K562 (cell line): ENCODE data around the gene FIS1. TPM values are rescaled to one million over a fixed set of nuclear protein-coding genes. Genes with fewer than 3 reads are reported as not detected.

Experiments used
- CHD4 ChIP-seq: fragments of 200-600 bp; sonication (generic); IDR thresholded peaks from 3 replicates; pipeline ENCODE4 v1.6.1; 2012; ENCODE audit warnings: low read depth, mild to moderate bottlenecking, mixed read lengths, low read length, inconsistent platforms; ENCODE audit not compliant: insufficient read depth, insufficient replicate concordance, poor library complexity, severe bottlenecking
- HOXB6 ChIP-seq: fragments of 250-450 bp; sonication (Bioruptor Pico); IDR thresholded peaks from 2 replicates; pipeline ENCODE4 v1.5.1; 2022; ENCODE audit warnings: mild to moderate bottlenecking, borderline replicate concordance
- KDM2B ChIP-seq: fragments of 250-450 bp; sonication (Bioruptor Pico); IDR thresholded peaks from 2 replicates; pipeline ENCODE4 v1.8.0; 2021; ENCODE audit warnings: mild to moderate bottlenecking, moderate library complexity
- MTA2 ChIP-seq: fragments of 450-650 bp; IDR thresholded peaks from 2 replicates; pipeline ENCODE4 v1.6.1; 2016; ENCODE audit warnings: low read depth
- SAFB ChIP-seq: fragments of 200-400 bp; formaldehyde crosslinking; IDR thresholded peaks from 2 replicates; pipeline ENCODE4 v1.6.1; 2017; ENCODE audit warnings: low read depth, low read length, borderline replicate concordance
- ZFP1 ChIP-seq: fragments of 450-650 bp; formaldehyde crosslinking; IDR thresholded peaks from 2 replicates; pipeline ENCODE4 v1.4.0; 2020; ENCODE audit warnings: mild to moderate bottlenecking, mixed read lengths
- ZNF217 ChIP-seq: sonication (generic); formaldehyde crosslinking; IDR thresholded peaks from 2 replicates; pipeline ENCODE4 v1.8.0; 2022; ENCODE audit warnings: mild to moderate bottlenecking, missing genetic modification reagents
- polyA plus RNA-seq, 8 experiments: library from polyadenylated mRNA; depleted of rRNA in 4 of 8; stranded (reverse) in 5 of 8; unstranded in 3 of 8; fragments of >200 nt; fragmentation: Nextera tagmentation in 2 of 8; fragmentation: Illumina TruSeq in 1 of 8; extraction: Ambion mirVana in 2 of 8; extraction: Trizol in 1 of 8; gene quantifications; 2 replicates each; pipeline versions ENCODE4 v1.2.1 to v1.2.3, GENCODE V29; 2011 to 2014; ENCODE audit warnings: inconsistent platforms in 1 of 8, missing spikeins in 1 of 8
- total RNA-seq, 7 experiments: library from RNA; depleted of rRNA in 6 of 7; stranded (reverse); fragments of >200 nt in 6 of 7; fragmentation: Illumina TruSeq in 2 of 7; extraction: Trizol in 2 of 7; gene quantifications; 2 replicates each; pipeline versions ENCODE4 v1.2.1 to v1.2.3, GENCODE V29; 2011 to 2021; ENCODE audit warnings: low replicate concordance in 1 of 7
- TF ChIP-seq, protein P1 (sequence below): fragments of 450-650 bp; formaldehyde crosslinking; IDR thresholded peaks from 2 replicates; pipeline ENCODE4 v1.4.0; 2022; ENCODE audit warnings: missing genetic modification characterization
- TF ChIP-seq, protein P2 (sequence below): fragments of 450-650 bp; formaldehyde crosslinking; conservative IDR thresholded peaks from 2 replicates; pipeline ENCODE4 v1.4.0; 2022; ENCODE audit warnings: mild to moderate bottlenecking, missing genetic modification characterization

FIS1 gene
- total and polyA plus RNA-seq, 9 of the 15 experiments (the other 6 are each of a cell fraction or from before 2014, with no cell fraction given) = 86.0 to 257 (median 144) TPM

DNA sequence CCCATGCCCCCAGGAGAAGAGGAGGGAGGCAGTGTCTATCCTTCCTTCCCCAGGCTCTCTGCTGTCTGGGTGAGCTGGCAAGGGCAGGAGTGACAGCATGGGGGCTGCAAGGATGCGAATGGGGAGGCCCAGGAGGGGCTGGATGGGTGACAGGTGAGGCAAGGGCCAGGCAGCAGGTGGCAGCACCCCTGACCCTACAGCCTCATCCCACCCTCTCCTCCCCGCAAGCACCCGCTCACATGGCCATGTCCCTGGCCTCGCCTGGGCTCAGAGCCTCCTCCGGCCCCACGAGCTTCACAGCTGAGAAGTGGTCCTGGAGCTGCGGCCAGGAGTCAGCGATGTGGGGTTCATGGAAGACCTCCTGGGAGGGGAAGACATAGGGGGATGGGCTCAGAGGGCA is 32.9 kb downstream of the FIS1 start (continued):
- TF ChIP-seq HOXB6 (CRISPR knock-in tag) (no peak), CHD4 (no peak), MTA2 (no peak), ZNF217 (CRISPR knock-in tag) (no peak), ZFP1 (CRISPR knock-in tag) (no peak), KDM2B (CRISPR knock-in tag) (no peak), SAFB (no peak)
- TF ChIP-seq, protein P1, sequence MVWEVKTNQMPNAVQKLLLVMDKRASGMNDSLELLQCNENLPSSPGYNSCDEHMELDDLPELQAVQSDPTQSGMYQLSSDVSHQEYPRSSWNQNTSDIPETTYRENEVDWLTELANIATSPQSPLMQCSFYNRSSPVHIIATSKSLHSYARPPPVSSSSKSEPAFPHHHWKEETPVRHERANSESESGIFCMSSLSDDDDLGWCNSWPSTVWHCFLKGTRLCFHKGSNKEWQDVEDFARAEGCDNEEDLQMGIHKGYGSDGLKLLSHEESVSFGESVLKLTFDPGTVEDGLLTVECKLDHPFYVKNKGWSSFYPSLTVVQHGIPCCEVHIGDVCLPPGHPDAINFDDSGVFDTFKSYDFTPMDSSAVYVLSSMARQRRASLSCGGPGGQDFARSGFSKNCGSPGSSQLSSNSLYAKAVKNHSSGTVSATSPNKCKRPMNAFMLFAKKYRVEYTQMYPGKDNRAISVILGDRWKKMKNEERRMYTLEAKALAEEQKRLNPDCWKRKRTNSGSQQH (CRISPR knock-in tag) = no peak
- TF ChIP-seq, protein P2, sequence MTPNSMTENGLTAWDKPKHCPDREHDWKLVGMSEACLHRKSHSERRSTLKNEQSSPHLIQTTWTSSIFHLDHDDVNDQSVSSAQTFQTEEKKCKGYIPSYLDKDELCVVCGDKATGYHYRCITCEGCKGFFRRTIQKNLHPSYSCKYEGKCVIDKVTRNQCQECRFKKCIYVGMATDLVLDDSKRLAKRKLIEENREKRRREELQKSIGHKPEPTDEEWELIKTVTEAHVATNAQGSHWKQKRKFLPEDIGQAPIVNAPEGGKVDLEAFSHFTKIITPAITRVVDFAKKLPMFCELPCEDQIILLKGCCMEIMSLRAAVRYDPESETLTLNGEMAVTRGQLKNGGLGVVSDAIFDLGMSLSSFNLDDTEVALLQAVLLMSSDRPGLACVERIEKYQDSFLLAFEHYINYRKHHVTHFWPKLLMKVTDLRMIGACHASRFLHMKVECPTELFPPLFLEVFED = no peak
